Stimulated activated CD4-positive, alpha-beta T cell treated with anti-CD3 and anti-CD28 coated beads, Interleukin-15, amount 100 ng/mL, for 48 hours (primary cell): Measurements from ENCODE around the gene CASP3.
"Not testable (repeated sequence)": the region's sequence is repeated elsewhere in the genome, so short reads cannot be mapped to it uniquely, and the experiment has no call there.

Experiments used
- DNase-seq, 2 donors: peaks; one replicate each; pipeline ENCODE4 v3.0.0-alpha.2; 2020; ENCODE audit warnings: low read depth in 2 of 2

The CASP3 gene

DNA sequence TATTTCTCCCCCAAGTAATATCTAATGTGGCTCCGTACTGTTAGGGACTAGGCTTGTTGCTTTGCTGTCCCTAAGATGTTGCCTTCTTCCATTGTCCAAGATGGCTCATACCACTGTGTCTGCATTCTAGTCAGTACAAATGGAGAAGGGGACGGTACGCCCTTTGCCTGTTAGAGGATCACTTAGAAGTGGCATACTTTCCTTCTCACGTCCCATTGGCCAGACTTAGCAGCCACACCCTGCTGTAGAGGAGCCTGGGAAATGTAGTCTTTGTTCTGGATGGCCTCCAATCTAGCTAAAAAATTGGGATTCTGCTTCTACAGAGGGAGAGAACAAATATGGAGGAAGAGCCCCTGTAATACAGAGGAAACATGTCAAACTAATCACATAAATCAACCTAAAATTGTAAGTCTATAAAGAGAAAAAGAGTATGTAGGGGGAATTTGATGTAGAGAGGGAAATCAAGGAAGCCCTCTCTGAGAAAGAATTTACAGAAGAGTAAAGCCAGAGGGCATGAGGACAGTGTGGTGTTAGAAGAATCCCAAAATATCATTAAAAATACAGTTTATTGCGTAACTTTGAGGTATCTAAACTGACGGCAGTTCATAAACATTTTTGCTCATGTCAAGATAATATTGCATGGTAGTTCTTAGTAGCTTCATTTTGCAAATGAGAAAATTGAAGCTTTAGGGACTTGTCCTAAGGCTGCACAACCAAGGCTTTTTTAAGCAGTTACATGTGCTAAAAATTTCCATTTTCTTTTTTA lies 15.4 kb upstream of the CASP3 start:
- no peak for DNase-seq

DNA sequence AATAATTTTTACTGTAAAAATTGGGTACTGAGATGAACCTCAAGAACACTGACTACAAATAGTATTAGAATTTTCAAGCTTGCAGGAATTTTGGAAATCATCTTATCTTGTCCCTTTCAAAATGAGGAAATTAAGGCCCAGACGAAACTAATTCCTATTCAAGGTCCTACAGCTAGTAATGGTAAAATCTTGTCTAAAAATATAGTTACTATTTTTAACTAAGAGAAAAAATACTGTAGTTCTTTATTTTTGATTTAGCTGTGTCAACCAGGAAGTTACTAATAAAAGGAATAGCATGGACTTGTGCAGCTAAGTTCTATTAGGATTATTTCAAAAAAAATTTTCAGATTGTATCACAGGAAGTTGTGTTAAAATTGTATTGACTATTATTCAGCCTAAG lies 13.0 kb upstream of the CASP3 start:
- DNase-seq, result no peak

DNA sequence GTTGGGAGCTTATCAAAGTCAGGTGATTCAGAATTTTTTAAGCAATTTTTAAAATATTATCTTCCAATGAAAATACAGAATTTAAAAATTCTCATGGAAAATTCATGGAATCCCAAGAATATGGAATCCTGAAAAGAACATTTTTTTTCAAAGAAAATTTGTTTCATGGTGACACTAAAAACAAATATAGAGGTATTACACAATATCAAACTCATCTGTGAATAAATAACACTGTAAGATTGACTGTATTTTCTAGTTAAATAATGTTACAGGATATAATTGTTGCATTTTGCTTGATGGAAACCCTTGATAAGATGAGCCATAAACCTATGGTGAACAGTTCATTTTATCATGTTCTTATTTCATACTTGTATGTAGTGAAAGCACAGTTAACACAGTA lies 11.7 kb upstream of the CASP3 start:
- no peak for DNase-seq

DNA sequence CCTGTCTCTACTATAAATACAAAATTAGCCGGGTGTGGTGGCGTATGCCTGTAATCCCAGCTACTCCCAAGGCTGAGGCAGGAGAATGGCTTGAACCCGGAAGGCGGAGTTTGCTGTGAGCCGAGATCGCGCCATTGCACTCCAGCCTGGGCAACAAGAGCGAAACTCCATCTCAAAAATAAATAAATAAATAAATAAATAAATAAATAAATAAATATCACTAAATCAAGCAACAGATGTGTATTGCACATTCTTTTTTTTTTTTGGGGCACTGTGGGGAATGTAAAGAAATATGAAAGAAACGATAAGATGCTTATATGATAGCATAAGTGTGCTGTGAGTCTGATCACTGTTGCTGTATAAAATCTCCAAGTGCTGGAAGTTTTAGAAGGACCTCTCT lies 8.6 kb upstream of the CASP3 start:
- not testable (repeated sequence) for DNase-seq

DNA sequence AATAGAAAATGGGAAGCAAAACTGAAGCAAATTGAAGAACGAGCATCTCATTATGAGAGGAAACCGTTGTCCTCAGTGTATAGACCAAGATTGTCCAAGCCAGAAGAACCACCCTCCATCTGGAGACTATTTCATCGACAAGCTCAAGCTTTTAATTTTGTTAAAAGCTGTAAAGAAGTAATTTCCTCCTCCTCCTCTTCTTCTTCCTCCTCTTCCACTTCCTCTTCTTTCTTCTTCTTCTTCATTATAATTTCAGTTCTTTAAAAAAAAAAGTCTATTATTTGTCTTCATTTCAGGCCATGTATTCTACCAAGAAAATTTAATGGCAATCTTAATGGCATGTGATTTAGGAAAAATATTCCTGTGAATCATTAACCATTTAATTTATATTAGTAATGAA lies 7.9 kb upstream of the CASP3 start:
- DNase-seq, result no peak

DNA sequence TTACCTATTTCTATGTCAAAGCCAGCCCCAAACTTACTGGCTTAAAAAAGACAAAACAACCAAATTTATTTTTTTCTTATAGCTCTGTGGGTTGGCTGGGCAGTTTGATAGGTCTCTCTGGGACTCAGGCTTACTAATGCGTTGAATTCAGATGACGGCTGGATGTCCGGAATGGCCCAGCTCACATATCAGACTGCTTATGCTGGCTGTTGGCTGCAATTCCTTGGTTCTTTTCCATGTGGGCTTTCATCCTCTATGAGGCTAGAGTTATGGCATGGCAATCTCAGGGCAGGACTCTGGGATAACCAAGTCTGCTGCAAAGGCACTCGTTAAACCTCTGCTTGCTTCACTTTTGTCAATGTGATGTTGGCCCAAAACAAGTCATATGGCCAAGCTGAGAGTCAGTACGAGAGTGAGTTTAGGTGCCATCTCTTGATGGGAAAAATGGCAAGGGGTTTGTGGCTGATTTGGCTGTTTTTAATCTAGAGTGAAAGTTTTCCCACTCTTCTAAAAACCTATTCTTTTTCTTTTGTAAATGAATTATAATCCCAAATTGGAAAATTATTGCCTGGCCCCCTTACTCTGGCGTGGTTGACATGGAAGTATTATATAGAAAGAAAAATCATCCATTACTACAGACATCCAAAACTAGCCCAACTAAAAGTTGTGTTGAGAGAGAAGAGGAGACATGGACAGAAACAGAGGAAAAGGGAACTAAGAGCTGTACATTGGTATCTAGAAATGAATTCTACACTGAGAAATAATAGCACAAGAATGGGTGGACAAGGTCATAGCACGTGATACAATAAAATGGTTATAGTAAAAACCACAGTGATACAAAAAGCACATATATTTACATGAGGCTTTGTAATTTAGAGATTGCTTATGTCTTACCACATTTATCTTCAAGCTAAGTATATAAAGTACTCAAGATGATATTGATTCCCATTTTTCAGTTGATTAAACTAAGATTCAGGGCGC lies 6.9 kb upstream of the CASP3 start:
- DNase-seq, result no peak

DNA sequence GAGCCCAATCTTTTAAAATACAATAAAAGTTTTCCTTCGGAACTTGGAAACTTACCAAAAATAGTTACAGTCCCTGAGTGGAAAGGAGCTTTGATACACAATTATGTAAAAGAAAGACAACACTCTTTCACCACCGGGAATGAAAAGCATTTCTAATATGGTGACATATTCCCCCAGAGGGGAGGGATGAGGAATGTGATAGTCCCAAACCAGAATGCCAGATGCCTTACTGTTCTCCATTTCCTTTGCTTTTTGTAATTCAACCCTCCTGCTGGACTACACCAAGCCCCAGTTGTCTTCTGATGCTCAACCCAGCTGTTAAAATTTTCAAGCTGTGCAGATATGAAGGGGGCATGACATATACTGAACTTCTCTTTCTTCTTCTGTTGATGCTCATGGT lies 4.4 kb upstream of the CASP3 start:
- no peak for DNase-seq

DNA sequence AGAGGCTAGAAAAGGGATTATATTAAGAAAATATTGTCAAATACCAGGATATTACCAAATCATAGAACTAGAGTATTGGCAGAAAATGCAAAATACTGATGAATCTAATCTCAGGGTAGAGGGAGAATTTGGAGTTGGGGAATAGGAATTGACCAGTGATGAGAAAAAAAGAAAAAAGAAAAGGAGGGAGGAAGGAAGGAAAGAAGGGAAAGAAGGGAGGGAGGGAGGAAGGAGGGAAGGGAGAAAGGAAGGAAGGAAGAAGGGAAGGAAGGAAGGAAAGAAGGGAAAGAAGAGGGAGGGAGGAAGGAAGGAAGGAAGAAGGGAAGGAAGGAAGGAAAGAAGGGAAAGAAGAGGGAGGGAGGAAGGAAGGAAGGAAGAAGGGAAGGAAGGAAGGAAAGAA lies 3.4 kb upstream of the CASP3 start:
- DNase-seq, result not testable (repeated sequence)

DNA sequence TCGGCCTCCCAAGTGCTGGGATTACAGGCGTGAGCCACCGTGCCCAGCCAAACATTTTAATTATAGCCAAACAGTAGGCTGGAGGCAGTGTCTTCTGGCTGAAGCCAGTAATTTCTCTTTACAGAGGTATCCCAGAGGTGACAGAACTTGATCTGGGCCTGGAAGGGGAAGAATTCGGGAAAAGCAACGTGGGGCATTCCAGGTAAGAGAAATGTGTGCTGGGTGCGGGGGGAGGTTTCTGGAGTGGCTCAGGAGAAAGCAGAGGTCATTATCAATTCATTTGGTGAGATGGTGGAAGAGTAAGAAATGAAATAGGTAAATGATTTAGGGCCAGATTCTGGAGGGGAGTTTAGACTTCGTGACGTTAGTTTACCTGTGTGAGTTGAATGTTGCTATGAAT lies 2.7 kb upstream of the CASP3 start:
- DNase-seq, result no peak

DNA sequence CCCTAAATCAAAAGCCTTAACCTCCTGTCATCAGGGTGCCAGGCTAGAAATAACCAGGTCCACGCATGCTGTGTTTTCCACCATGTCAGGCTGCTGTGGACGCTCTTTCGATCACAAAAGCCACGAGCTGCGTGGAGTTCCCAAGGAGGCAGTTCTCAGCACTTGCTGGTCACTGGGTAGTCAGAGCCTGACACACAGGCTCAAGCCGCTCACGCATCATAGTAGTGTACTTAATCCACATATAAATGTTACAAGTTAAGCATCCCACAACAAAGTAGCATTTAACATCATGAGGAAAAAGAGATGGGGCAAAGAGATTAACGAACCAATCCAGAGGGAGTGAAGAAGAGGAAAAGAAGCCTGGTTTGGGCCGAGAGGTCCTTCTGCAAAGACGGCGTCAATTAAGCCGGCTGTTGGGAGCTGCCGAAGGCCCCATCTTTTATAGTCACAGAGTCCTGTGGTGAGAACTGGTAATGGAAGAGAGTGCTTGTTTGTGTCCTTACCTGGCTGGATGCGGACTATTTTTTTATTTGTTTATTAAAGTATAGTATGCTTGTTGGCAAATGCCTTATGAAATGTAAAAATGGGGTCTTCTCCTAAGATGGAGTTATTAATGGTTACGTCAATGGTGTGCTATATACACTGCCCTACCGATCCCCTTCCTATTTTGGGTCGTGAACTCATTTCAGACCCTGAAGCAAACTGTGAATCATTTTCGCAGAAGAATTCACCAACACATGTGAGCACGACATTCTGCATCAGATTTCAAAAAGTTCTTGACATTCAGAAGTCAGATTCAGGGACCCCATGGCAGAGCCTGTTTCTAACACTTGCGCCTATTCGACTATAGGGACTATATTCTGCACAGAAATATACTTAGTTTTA lies 966 bp upstream of the CASP3 start:
- no peak for DNase-seq

DNA sequence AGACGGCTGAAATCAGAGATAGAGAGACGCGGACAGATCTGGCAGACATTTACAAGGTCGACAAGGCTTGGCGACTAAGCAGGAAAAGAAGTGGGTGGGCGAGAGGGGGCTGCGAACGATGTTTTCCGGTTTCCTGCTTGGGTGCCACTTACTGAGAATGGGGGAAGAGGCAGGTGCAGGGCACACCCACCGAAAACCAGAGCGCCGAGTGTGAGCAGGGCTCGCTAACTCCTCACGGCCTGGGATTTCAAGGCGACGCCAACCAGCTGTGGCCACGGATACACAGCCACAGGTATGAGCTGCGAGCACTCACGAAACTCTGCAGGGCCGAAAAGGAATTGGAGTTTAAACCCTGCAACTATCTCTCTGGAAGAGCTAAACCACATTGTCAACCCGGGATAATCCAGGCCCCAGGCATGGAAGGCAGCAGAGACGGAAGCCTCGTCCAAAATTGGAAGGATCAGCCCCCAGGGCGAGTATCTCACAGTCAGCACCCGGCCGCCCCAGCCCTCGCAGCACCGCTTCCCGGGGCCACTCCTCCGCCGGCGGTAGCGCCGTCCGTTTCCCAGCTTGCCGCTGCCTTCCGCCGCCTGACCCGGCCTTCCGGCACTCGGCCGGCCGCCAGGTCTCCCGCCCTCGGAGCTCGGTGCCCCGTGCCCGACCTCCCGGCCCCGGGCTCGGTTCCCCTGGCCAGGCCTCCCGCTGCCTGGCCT lies 778 bp downstream of the CASP3 start:
- DNase-seq, result peak; percentile 10 to 25

GRCh38 chr4:184648054-184648312 lies 1.3 kb downstream of the CASP3 start:
- no peak for DNase-seq

GRCh38 chr4:184647266-184648053 lies 1.8 kb downstream of the CASP3 start:
- no peak for DNase-seq

- DNase-seq, result no peak
Observed at GRCh38 chr4:184645904-184646610, 3.2 kb downstream of the CASP3 start.

DNA sequence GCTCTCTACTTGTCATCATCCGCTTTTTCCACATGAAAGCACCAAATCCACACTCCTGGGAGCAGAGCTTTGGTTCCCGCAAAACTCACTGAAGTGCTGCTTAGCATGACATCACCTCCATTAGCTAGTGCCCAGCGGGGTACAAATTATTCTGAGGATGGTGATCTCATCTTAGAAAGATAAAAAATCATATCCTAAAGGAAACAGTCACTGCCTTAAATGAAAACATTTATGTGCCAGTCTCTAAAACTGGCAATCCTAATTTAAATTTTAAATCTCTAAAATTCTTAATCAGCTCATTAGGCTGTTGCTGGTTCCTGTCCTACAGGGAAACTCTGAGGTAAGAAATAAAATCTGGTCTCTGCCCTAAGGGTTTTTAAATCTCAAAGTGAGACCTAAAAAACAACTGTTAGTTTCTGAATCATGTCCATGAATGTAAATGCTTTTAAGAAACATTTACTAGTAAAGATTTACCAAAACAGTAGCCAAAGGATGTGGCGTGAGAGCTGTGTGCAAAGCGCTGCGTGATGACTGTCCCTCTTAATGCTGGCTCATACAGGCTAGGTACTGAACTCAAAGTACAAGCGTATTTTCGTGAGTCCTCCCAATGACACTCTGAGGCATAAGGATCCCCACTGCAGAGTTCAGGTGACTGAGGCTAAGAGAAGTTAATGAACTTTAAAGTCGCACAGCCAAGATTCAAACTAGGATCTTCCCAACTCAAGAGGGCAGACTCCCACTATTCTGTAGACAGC lies 4.5 kb downstream of the CASP3 start:
- DNase-seq, result no peak

DNA sequence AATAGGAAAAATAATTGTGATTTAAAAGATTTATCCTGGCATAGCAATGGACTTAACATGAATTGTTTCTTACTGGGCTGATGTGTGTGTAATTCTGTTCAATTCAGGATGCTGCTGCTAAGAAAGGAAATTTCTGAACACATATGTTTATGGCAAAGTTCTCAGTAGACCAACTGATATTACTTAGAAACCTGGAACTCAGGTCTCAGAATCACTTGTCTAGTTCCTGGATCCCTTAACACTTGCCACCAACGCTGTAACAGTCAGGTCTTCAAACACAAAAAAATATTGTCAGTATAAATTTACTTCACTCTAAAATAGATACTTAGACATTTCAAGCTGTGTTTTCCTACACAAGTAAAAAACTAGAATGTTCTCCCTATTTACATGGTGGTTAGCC lies 5.5 kb downstream of the CASP3 start:
- no peak for DNase-seq

DNA sequence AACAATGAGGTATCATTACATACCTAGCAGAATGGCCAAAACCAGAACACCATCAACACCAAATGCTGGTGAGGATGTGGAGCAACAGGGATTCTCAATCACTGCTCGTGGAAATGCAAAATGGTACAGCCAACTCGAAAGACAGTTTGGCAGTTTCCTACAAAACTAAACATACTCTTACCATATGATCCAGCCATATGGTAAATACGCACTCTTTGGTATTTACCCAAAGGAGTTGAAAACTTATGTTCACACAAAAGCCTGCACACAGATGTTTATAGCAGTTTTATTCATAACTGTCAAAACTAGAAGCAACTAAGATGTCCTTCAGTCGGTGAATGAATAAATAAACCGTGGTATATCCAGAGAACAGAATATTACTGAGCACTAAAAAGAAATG lies 7.8 kb downstream of the CASP3 start:
- no peak for DNase-seq

GRCh38 chr4:184641022-184641421 lies 8.2 kb downstream of the CASP3 start:
- no peak for DNase-seq

GRCh38 chr4:184636897-184637296 lies 12.3 kb downstream of the CASP3 start:
- no peak for DNase-seq
